ENCODE measurements around the gene BCAM.

The BCAM gene

GRCh38 chr19:44813070-44813840 is 4.4 kb downstream of the BCAM start:
- no peak for TF ChIP-seq EZH2phosphoT487 (IDR thresholded peaks at IDR 0.05; ENCODE audit: low read depth)
- Histone ChIP-seq H3K9ac (ENCODE audit: low read length) (no peak overlapping the region), H3K27ac (ENCODE audit: low read length) (no peak overlapping the region), H3K4me3 (ENCODE audit: low read length) (no peak overlapping the region), H3K27me3 (ENCODE audit: low read depth, low read length) (no peaks in the 10 kb centered on the region), H3K4me2 (ENCODE audit: low read length) (no peak overlapping the region), H3K36me3 (replicated peaks; ENCODE audit: low read depth, low read length) (no peaks in the 10 kb centered on the region), H3K9me3 (ENCODE audit: insufficient read depth, low read length) (no peaks in the 10 kb centered on the region), H4K20me1 (ENCODE audit: insufficient read depth, low read length) (no peaks in the 10 kb centered on the region), H3K4me1 (ENCODE audit: low read length) (no peaks in the 10 kb centered on the region), H2AFZ (ENCODE audit: low read depth, low read length) (no peak overlapping the region), H3K79me2 (ENCODE audit: low read length) (no peaks in the 10 kb centered on the region)

- Histone ChIP-seq H3K36me3 (replicated peaks; ENCODE audit: low read depth, low read length) (no peaks in the 10 kb centered on the region), H3K9ac (ENCODE audit: low read length) (no peak overlapping the region), H3K4me2 (ENCODE audit: low read length) (no peak overlapping the region), H4K20me1 (ENCODE audit: insufficient read depth, low read length) (no peaks in the 10 kb centered on the region), H3K27me3 (ENCODE audit: low read depth, low read length) (no peaks in the 10 kb centered on the region), H3K4me3 (ENCODE audit: low read length) (no peak overlapping the region), H3K79me2 (ENCODE audit: low read length) (no peaks in the 10 kb centered on the region), H2AFZ (ENCODE audit: low read depth, low read length) (no peak overlapping the region), H3K4me1 (ENCODE audit: low read length) (no peaks in the 10 kb centered on the region), H3K9me3 (ENCODE audit: insufficient read depth, low read length) (no peaks in the 10 kb centered on the region), H3K27ac (ENCODE audit: low read length) (no peak overlapping the region)
- TF ChIP-seq EZH2phosphoT487 (IDR thresholded peaks at IDR 0.05; ENCODE audit: low read depth) (no peak), CTCF (IDR thresholded peaks at IDR 0.05; ENCODE audit: low read depth, low read length) (no peak)
These were observed 5.1 kb downstream of the BCAM start for GRCh38 chr19:44813841-44814470.

- no peaks in the 10 kb centered on the region for H3K27me3 ChIP-seq (ENCODE audit: low read depth, low read length)
- H3K9me3 ChIP-seq (ENCODE audit: insufficient read depth, low read length) = no peaks in the 10 kb centered on the region
- H2AFZ ChIP-seq (ENCODE audit: low read depth, low read length) = no peak overlapping the region
- H3K4me2 ChIP-seq (ENCODE audit: low read length) = no peak overlapping the region
- TF ChIP-seq CTCF (IDR thresholded peaks at IDR 0.05; ENCODE audit: low read depth, low read length) = no peak
- TF ChIP-seq EZH2phosphoT487 (IDR thresholded peaks at IDR 0.05; ENCODE audit: low read depth) = no peak
- H3K4me3 ChIP-seq (ENCODE audit: low read length) = no peak overlapping the region
- no peaks in the 10 kb centered on the region for H4K20me1 ChIP-seq (ENCODE audit: insufficient read depth, low read length)
- no peak overlapping the region for H3K27ac ChIP-seq (ENCODE audit: low read length)
- no peak overlapping the region for H3K9ac ChIP-seq (ENCODE audit: low read length)
- no peaks in the 10 kb centered on the region for H3K36me3 ChIP-seq (replicated peaks; ENCODE audit: low read depth, low read length)
- H3K4me1 ChIP-seq (ENCODE audit: low read length) = no peaks in the 10 kb centered on the region
- H3K79me2 ChIP-seq (ENCODE audit: low read length) = no peaks in the 10 kb centered on the region
These were observed 5.6 kb downstream of the BCAM start for GRCh38 chr19:44814517-44814916.

- no peaks in the 10 kb centered on the region for H3K36me3 ChIP-seq (replicated peaks; ENCODE audit: low read depth, low read length)
- no peaks in the 10 kb centered on the region for H3K9me3 ChIP-seq (ENCODE audit: insufficient read depth, low read length)
- no peaks in the 10 kb centered on the region for H3K4me1 ChIP-seq (ENCODE audit: low read length)
- TF ChIP-seq CTCF (IDR thresholded peaks at IDR 0.05; ENCODE audit: low read depth, low read length) = no peak
- no peak for TF ChIP-seq EZH2phosphoT487 (IDR thresholded peaks at IDR 0.05; ENCODE audit: low read depth)
- no peaks in the 10 kb centered on the region for H3K27me3 ChIP-seq (ENCODE audit: low read depth, low read length)
- H3K79me2 ChIP-seq (ENCODE audit: low read length) = no peaks in the 10 kb centered on the region
- no peak overlapping the region for H3K9ac ChIP-seq (ENCODE audit: low read length)
- no peak overlapping the region for H2AFZ ChIP-seq (ENCODE audit: low read depth, low read length)
- H3K27ac ChIP-seq (ENCODE audit: low read length) = no peak overlapping the region
- no peak overlapping the region for H3K4me3 ChIP-seq (ENCODE audit: low read length)
- H3K4me2 ChIP-seq (ENCODE audit: low read length) = no peak overlapping the region
- no peaks in the 10 kb centered on the region for H4K20me1 ChIP-seq (ENCODE audit: insufficient read depth, low read length)
These were observed 7.4 kb downstream of the BCAM start for GRCh38 chr19:44816301-44816700.

All from OCI-LY3 (cell line).